Astrocyte of the hippocampus (primary cell): ENCODE data around the gene TRAF2.
A peak's percentile ranks its signal among the peaks of the same experiment; 100 is the strongest.

Experiments used
- DNase-seq: peaks from one replicate; pipeline ENCODE4 v3.0.0; 2011; ENCODE audit warnings: low read depth, low spot score

The TRAF2 gene

GRCh38 chr9:136937186-136938001 is 51.1 kb downstream of the TRAF2 start:
- DNase-seq: no peak

DNA sequence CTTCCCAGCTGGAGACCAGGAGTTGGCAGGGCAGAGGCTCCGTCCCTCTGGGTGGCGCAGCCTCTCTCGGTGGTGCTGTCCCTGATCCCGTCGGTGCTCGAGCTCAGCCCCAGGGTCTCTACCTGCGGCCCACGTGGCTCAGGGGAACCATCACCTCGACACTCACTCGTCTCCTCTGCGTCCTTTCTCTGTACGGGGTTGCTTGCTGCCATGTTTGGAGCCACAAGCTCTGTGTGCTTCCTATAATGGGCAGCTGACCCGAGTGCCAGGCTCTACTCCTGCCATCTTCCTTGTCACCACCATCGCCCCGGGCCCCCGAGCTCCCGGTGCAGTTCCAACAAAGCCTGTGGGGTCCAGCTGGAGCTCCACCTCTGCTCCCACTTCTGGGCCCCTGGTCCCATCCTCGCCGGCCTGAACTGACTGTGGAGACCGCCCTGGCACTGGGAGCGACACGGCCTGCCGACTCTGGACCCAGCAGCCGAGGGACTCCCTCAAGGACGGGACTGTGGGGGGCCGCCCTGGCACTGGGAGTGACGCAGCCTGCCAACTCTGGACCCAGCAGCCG is 53.2 kb downstream of the TRAF2 start:
- no peak for DNase-seq

- DNase-seq: no peak
Measured at GRCh38 chr9:136939996-136940525, 53.7 kb downstream of the TRAF2 start.

GRCh38 chr9:136940526-136941230 is 54.4 kb downstream of the TRAF2 start:
- no peak for DNase-seq

- no peak for DNase-seq
Measured at GRCh38 chr9:136941231-136942111, 55.2 kb downstream of the TRAF2 start.

DNA sequence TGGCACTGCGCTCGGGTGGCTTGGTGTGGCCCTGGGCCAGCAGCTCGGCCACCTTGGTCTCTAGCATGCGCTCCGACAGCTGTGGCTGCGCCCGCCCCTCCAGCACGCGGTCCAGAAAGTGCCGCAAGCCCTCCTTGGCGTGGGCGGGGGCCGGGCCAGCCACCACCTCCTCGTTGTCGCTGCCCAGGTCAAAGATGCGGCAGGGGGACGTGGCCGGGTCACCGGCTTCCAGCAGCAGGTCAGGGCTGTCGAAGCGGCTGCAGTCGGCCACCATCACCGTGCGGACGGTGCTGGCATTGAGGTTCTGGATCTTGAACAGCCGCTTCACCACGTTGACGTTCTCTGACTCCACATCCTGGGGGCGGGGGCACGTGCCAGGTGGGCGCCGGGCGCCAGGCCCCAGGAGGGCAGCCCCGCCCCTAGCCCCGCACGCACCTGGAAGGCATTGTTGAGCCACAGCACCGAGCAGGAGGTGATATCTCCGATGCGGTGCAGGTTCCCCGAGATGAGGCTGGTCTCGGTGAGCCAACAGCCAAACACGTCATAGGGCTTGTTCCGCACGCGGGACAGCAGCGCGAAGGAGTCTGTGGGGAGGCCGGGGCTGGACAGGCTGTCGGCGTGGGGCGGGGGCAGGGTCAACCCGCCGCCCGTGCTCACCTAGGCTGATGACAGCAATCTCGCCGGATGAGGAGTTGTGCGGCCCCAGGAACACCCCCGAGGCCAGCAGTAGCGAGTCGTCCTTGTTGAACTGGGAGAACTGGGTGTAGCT is 56.0 kb downstream of the TRAF2 start:
- no peak for DNase-seq

- DNase-seq: no peak
Measured at GRCh38 chr9:136942881-136943230, 56.5 kb downstream of the TRAF2 start.

DNA sequence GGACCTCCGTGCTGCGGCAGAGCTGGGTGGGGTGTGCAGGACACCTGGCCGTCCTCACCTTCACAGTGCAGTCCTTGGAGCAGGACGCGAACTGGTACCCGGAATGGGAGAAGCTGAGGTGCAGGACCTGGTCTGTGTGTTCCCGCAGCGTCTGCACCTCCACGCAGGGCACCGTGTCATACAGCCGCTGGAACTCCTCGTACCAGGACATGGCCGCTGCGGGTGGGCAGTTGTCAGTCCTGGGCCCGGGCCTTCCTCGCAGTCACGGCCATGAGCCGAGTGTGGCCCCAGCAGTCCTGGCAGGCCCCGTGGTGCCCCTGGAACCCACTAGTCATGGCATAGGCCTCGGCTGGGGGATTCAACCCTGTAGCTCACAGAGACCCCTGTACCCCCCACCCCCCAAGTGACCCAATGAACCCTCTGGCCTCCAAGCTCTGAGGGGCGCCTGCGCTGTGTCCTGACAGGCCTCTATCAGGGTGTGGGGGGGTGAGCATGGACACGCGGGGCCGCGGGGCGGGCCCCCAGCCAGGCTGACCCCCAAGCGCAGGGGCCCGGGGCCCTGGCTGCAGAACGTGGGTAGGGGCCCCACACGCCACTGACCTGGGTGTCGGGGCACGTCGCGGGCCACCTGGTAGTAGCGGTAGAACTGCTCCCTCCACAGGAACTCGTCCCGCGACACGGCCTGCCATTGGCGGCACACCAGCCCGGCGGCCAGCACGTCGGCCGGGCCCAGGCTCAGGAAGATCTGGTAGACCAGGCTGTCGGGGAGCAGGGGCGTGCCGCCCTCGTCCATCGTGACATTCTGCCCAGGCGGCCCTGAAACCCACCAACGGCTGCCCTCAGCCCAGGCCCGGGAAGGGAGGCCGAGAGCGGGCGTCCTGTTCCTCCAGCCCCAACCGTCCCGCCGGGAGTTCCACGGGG is 57.2 kb downstream of the TRAF2 start:
- DNase-seq: no peak

DNA sequence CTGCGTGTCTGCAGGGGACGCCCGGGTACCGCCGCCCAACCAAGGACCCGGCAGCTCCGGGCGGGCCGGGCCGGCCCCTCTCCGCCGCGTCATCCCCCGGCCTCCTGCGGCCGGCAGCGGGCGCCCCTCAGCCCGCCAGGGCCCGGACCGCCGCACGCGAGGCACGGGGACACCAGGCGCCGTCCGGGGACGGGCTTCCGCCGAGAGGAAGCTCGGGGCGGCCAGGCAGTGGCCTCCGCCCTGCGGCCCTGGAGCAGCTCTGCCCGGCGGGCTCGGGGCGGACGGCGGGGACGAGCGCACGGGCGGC is 57.8 kb downstream of the TRAF2 start:
- peak; percentile 83 for DNase-seq

- peak; percentile 99 for DNase-seq
Measured at GRCh38 chr9:136944519-136945332, 58.4 kb downstream of the TRAF2 start, which contains the start of the genes C8G and FBXW5. Gene C8G, plus strand, starts transcription at chr9:136945243. Its CDS starts 78 bp downstream, at chr9:136945321. Gene FBXW5, minus strand, starts transcription at chr9:136944738. Its CDS starts 655 bp downstream, at chr9:136944083.

DNA sequence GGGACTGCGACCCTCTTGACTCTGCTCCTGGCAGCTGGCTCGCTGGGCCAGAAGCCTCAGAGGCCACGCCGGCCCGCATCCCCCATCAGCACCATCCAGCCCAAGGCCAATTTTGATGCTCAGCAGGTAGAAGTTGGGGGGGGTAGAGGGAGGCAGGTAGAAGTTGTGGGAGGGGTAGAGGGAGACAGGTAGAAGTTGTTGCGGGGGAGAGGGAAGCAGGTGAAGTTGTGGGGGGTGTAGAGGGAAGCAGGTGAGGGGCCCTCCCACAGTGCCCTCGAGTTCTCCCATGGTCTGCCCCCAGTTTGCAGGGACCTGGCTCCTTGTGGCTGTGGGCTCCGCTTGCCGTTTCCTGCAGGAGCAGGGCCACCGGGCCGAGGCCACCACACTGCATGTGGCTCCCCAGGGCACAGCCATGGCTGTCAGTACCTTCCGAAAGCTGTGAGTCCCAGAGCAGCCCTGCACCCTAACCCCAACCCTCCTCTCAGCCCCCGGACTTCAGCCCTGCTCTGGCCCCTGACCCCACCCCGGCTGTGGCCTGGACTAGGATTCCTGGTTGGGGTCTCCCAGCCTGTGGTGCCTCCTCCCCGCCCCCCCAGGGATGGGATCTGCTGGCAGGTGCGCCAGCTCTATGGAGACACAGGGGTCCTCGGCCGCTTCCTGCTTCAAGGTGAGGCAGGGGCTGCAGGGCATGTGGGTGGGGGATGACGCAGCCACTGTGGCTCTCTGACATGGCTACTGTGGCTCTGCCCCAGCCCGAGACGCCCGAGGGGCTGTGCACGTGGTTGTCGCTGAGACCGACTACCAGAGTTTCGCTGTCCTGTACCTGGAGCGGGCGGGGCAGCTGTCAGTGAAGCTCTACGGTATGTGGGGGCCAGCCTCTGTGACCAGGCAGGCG is 59.3 kb downstream of the TRAF2 start:
- no peak for DNase-seq

GRCh38 chr9:136946228-136947027 is 60.1 kb downstream of the TRAF2 start:
- DNase-seq: no peak

GRCh38 chr9:136947028-136947891 is 60.9 kb downstream of the TRAF2 start:
- no peak for DNase-seq

- peak; percentile 59 for DNase-seq
Measured at GRCh38 chr9:136947955-136948510, 61.7 kb downstream of the TRAF2 start.

DNA sequence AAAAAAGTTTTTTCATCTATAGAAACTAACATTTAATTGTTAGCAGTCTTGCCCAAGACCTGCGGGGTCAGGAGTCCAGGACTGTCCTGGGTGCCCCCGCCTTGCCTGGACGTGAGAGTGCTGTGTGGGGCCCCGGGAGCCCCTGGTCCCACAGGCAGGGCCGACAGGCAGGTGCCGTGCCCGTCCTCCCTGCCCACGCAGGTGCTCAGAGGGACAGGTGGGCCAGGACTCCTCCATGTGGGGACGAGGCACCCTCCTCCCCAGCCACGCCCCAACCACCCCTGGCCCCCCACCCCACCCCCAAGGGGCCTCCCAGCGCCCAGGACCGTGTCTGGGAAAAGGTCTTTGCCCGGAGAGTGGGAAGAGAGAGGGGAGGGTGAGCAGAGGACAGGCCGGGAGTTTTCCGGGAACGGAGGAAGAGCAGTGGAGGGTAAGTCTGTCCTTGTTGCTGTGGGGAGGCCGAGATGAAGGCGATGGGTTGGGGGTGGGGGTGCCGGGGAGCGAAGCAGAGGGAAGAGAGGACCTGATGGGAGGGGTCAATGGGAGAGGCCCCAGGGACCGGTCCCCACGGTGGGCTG is 63.0 kb downstream of the TRAF2 start:
- DNase-seq: no peak
